Measurements from ENCODE around the gene NOS1AP.
"Not testable (repeated sequence)": the region's sequence is repeated elsewhere in the genome, so short reads cannot be mapped to it uniquely, and the experiment has no call there.

The NOS1AP gene

GRCh38 chr1:162069334-162070093 is at the start of gene NOS1AP:
Gene NOS1AP, plus strand, starts transcription at chr1:162069691. Its CDS starts 487 bp downstream, at chr1:162070178.
- DNase-seq, result peak; percentile 68 to 79

- DNase-seq, result no peak
These were observed 49.3 kb upstream of the NOS1AP start for GRCh38 chr1:162020150-162020549.

- DNase-seq, result no peak
These were observed 48.4 kb upstream of the NOS1AP start for GRCh38 chr1:162021124-162021523.

GRCh38 chr1:162022626-162023025 is 46.9 kb upstream of the NOS1AP start:
- DNase-seq, result no peak

- DNase-seq, result no peak
These were observed 46.3 kb upstream of the NOS1AP start for GRCh38 chr1:162023181-162023546.

- DNase-seq, result peak; percentile 30 to 44
These were observed 45.7 kb upstream of the NOS1AP start, which contains the start of gene OLFML2B for GRCh38 chr1:162023547-162024501. Gene OLFML2B, minus strand, starts transcription at chr1:162023869. Its CDS starts 439 bp downstream, at chr1:162023430.

- DNase-seq, result no peak
These were observed 44.0 kb upstream of the NOS1AP start for GRCh38 chr1:162025541-162025940.

- DNase-seq, result no peak
These were observed 42.6 kb upstream of the NOS1AP start for GRCh38 chr1:162026881-162027280.

- DNase-seq, result no peak
These were observed 40.8 kb upstream of the NOS1AP start for GRCh38 chr1:162028726-162029125.

GRCh38 chr1:162029157-162029556 is 40.3 kb upstream of the NOS1AP start:
- DNase-seq, result no peak

GRCh38 chr1:162030759-162031280 is 38.7 kb upstream of the NOS1AP start:
- no peak for DNase-seq

- DNase-seq, result no peak
These were observed 36.1 kb upstream of the NOS1AP start for GRCh38 chr1:162033428-162033827.

GRCh38 chr1:162035241-162035640 is 34.2 kb upstream of the NOS1AP start:
- DNase-seq, result no peak

- no peak for DNase-seq
These were observed 33.3 kb upstream of the NOS1AP start for GRCh38 chr1:162036163-162036562.

- no peak for DNase-seq
These were observed 30.9 kb upstream of the NOS1AP start for GRCh38 chr1:162038624-162039023.

- no peak for DNase-seq
These were observed 29.5 kb upstream of the NOS1AP start for GRCh38 chr1:162040001-162040400.

GRCh38 chr1:162040657-162041056 is 28.8 kb upstream of the NOS1AP start:
- DNase-seq, result no peak

GRCh38 chr1:162042361-162042760 is 27.1 kb upstream of the NOS1AP start:
- DNase-seq, result no peak

GRCh38 chr1:162046921-162047320 is 22.6 kb upstream of the NOS1AP start:
- no peak for DNase-seq

GRCh38 chr1:162053949-162054348 is 15.5 kb upstream of the NOS1AP start:
- not testable (repeated sequence) for DNase-seq

- DNase-seq, result no peak
These were observed 14.4 kb upstream of the NOS1AP start for GRCh38 chr1:162055062-162055461.

GRCh38 chr1:162056043-162056442 is 13.4 kb upstream of the NOS1AP start:
- DNase-seq, result no peak

GRCh38 chr1:162056579-162056978 is 12.9 kb upstream of the NOS1AP start:
- no peak for DNase-seq

GRCh38 chr1:162059721-162060120 is 9.8 kb upstream of the NOS1AP start:
- DNase-seq, result no peak
